Measurements from ENCODE around the gene NDEL1. TPM values are rescaled to one million over a fixed set of nuclear protein-coding genes. Genes with fewer than 3 reads are reported as not detected.
"Not testable (repeated sequence)": the region's sequence is repeated elsewhere in the genome, so short reads cannot be mapped to it uniquely, and the experiment has no call there.

NDEL1 gene, protein sequence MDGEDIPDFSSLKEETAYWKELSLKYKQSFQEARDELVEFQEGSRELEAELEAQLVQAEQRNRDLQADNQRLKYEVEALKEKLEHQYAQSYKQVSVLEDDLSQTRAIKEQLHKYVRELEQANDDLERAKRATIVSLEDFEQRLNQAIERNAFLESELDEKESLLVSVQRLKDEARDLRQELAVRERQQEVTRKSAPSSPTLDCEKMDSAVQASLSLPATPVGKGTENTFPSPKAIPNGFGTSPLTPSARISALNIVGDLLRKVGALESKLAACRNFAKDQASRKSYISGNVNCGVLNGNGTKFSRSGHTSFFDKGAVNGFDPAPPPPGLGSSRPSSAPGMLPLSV
- 10 to 100 TPM in 11 of 12 donors, not detected in 1; 38.3 to 97.3 (median 58.0) TPM for polyA plus RNA-seq (ENCODE audit: insufficient read length in 12 of 12)
- long read RNA-seq, donor 1, transcript NDEL1-204 (1 exons, 3,927 nt) = major isoform, 30 of 181 reads
- long read RNA-seq, donor 1, transcript NDEL1-201 (9 exons, 2,372 nt) = minor isoform, 6 of 181 reads
- long read RNA-seq, donor 1, partial matches to known transcripts = 141 of 181 reads
- long read RNA-seq, donor 1, other reads (novel, unspliced or antisense) = 0 of 181 reads
- long read RNA-seq, donor 2, transcript NDEL1-204 (1 exons, 3,927 nt) = major isoform, 17 of 26 reads
- long read RNA-seq, donor 2, partial matches to known transcripts = 0 of 26 reads
- long read RNA-seq, donor 2, other reads (novel, unspliced or antisense) = 0 of 26 reads
- long read RNA-seq, donor 3, transcript NDEL1-209 (3 exons, 552 nt) = major isoform, 10 of 22 reads
- long read RNA-seq, donor 3, transcript NDEL1-204 (1 exons, 3,927 nt) = minor isoform, 9 of 22 reads
- long read RNA-seq, donor 3, partial matches to known transcripts = 0 of 22 reads
- long read RNA-seq, donor 3, other reads (novel, unspliced or antisense) = 0 of 22 reads
- long read RNA-seq, donor 4, transcript NDEL1-204 (1 exons, 3,927 nt) = major isoform, 8 of 19 reads
- long read RNA-seq, donor 4, partial matches to known transcripts = 5 of 19 reads
- long read RNA-seq, donor 4, other reads (novel, unspliced or antisense) = 0 of 19 reads
- long read RNA-seq, donor 5, transcript NDEL1-203 (10 exons, 1,858 nt) = major isoform, 12 of 27 reads
- long read RNA-seq, donor 5, transcript NDEL1-204 (1 exons, 3,927 nt) = minor isoform, 10 of 27 reads
- long read RNA-seq, donor 5, partial matches to known transcripts = 0 of 27 reads
- long read RNA-seq, donor 5, other reads (novel, unspliced or antisense) = 0 of 27 reads
- long read RNA-seq, donor 6, transcript NDEL1-204 (1 exons, 3,927 nt) = major isoform, 11 of 21 reads
- long read RNA-seq, donor 6, transcript NDEL1-209 (3 exons, 552 nt) = minor isoform, 5 of 21 reads
- long read RNA-seq, donor 6, partial matches to known transcripts = 0 of 21 reads
- long read RNA-seq, donor 6, other reads (novel, unspliced or antisense) = 0 of 21 reads
- long read RNA-seq, donor 7, transcript NDEL1-204 (1 exons, 3,927 nt) = major isoform, 7 of 33 reads
- long read RNA-seq, donor 7, partial matches to known transcripts = 24 of 33 reads
- long read RNA-seq, donor 7, other reads (novel, unspliced or antisense) = 0 of 33 reads
- long read RNA-seq, donor 8, transcript NDEL1-204 (1 exons, 3,927 nt) = major isoform, 11 of 28 reads
- long read RNA-seq, donor 8, partial matches to known transcripts = 11 of 28 reads
- long read RNA-seq, donor 8, other reads (novel, unspliced or antisense) = 0 of 28 reads
- long read RNA-seq, donor 9, transcript NDEL1-204 (1 exons, 3,927 nt) = major isoform, 13 of 51 reads
- long read RNA-seq, donor 9, transcript NDEL1-203 (10 exons, 1,858 nt) = minor isoform, 7 of 51 reads
- long read RNA-seq, donor 9, partial matches to known transcripts = 25 of 51 reads
- long read RNA-seq, donor 9, other reads (novel, unspliced or antisense) = 0 of 51 reads
- long read RNA-seq, donor 10, transcript NDEL1-204 (1 exons, 3,927 nt) = major isoform, 7 of 33 reads
- long read RNA-seq, donor 10, transcript NDEL1-203 (10 exons, 1,858 nt) = major isoform, 7 of 33 reads
- long read RNA-seq, donor 10, partial matches to known transcripts = 15 of 33 reads
- long read RNA-seq, donor 10, other reads (novel, unspliced or antisense) = 0 of 33 reads
- long read RNA-seq, donor 11, transcript NDEL1-203 (10 exons, 1,858 nt) = minor isoform, 5 of 43 reads
- long read RNA-seq, donor 11, transcript NDEL1-201 (9 exons, 2,372 nt) = minor isoform, 7 of 43 reads
- long read RNA-seq, donor 11, transcript NDEL1-204 (1 exons, 3,927 nt) = major isoform, 14 of 43 reads
- long read RNA-seq, donor 11, partial matches to known transcripts = 15 of 43 reads
- long read RNA-seq, donor 11, other reads (novel, unspliced or antisense) = 0 of 43 reads

DNA sequence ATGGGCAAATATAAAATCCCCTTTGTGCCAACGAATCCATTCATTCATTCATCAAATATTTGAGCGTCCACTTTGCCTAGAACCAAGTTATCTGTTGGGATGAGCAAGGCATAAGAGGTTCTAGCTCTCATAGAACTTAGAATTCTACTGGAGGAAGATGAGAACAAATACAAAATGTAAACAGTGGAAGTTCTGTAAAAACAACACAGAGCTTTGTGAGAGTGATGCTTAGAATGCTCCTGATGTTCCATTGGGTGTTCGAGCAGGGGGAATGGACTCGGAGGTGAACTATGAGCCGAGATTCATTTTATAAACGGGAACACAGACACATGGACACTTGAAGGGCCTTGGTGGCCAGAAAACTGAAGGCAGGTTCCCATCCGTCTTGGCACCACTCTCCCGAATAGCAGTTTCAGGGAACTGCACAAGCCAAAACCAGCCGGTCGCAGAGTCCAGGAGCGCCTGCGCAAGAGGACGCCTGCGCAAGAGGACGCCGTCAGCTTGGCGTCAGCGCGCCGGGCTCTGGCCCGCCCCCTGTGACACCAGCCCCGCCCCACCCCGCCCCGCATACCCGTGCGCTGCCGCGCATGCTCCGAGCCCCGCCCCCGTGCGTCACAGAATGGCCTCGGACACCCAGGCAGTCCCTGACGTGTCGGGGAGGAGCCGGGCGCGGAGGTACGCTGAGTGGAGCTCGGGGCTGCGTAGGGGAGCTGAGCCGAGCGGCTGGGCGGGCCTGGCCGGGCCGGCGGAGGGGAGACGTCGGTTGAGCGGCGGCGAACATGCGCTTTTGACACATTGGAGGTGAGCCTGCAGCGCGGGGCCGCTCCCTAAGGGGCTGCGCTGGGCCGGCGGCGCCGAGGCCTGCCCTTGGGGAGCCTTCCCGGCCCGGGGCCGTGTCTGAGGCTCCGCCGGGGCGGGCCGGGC is at the start of gene NDEL1:
TSS of gene NDEL1 (plus strand) at position 640 of the 924 bp plus-strand sequence. CDS start 8,388 bp downstream, outside the sequence.
- DNase-seq = peak; percentile 98

DNA sequence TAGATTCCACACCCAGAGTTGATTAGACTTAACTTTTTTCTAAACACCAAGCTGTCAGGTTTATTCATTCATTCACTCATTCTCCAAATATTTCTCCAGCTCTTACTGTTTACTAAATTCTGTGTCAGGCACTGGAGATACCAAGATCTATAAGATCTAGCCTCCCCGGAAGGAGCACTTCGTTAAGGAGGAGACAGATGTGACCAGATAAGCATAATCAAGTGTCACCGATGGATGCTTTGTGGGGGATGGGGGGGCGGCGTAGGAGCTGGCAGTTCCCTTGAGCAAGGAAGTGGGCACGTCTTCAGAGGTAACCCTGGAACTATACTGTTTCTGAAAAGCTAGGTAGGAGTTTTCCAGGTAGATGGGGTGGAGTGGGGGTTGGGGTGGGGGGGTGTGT is 48.8 kb upstream of the NDEL1 start:
- DNase-seq = no peak

DNA sequence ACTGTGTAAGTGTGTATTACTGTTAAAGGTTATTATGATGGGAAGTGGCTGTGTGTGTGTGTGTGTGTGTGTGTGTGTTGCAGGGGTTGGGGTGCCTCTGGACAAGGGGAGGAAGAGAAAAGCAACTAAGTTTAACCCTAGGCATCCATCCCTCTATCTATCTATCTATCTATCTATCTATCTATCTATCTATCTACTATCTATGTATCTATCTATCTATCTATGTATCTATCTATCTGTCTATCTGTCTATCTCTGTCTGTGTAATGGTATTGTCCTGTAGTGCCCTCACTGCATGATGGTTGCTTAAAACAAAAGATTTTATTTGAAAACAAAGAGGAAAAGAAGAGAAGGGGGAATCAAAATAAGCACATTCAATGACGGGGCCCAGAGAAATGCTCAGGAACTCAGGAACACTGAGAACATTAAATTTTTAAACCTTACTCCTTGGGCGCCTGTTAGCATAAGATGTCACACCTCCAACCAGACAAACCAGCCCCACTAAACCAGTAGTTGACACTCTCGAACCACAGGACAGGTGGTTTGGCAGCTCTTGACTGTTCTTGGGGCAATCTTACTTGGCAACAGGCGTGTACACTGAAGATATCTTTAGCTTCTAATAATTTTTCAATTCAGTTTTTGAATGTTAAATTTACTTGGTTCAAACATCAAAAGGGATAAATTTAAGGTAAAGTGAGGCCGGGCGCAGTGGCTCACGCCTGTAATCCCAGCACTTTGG is 47.6 kb upstream of the NDEL1 start:
- no peak for DNase-seq

DNA sequence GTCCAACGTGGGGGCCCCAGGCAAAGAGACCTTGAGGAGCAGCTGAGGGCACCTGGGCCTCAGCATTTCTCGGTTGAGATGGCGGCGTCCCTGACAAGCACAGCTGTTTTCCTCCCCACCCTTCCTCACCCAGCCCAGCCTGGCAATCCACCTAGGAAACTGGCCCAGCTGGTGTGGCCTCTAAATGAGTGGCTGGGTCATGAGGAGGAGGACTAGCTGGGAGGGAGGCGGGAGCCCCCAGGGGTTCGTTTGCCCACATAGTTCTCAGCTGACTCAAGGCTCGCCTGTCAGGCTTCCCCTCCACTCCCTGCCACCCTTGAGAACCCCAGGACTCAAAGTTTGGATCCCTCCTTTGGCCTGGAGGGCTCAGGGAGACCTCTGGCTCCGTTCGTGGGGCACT is 44.0 kb upstream of the NDEL1 start:
- DNase-seq = no peak

DNA sequence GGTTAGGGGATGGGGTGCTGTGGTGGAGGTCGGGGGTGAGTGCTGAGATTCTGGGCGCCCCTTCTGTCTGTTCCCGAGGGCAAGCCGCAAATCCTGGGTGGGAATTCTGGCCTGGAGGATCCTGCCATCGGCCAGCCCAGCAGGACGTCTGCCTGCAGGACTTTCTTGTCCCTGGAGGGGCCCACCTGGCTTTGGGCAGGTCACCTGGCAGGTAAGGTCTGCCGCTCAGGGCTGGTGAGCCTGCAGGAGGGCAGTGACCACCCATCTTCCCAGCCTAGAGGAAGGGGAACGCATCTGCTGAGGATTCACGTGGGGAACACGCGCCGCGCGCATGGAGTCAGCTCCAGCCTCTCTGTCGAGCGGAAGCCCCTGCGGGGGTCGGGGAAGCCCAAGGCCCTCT is 43.4 kb upstream of the NDEL1 start:
- DNase-seq = no peak

DNA sequence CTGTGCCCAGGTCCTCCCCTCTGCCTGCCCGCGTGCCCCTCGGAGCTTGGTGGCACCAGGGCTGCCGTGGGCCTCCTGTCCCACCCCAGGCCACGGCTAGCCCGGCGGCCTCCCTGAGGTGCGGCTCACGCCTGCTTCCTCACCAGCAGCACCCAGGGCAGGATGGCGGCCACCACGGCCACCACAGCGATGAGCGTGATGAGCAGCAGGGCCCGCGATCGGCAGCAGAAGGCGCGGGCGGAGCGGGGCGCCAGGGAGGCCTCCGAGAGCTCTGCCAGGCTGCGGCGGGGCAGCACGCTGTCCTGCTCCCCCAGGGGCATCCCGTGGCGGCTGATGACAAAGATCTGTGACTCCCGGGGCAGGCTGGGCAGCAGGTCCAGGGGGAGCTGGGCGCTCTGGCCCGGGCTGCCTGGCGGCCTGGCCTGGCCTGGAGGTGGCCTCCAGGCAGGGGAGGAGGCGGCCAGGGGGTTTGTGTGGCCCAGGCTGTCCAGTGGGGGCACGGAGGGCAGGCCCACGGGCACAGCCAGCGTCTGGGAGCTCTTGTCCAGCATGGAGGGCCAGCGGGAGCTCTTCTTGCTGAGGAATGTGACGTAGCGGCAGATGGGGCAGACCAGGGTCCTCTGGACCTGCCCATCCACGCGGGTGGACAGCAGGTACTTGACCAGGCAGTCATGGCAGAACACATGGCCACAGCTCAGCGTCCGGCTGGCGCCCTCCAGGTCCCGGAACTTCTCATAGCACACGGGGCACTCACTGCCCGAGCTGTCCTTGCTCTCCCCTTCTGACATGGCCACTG is 42.8 kb upstream of the NDEL1 start:
- no peak for DNase-seq

DNA sequence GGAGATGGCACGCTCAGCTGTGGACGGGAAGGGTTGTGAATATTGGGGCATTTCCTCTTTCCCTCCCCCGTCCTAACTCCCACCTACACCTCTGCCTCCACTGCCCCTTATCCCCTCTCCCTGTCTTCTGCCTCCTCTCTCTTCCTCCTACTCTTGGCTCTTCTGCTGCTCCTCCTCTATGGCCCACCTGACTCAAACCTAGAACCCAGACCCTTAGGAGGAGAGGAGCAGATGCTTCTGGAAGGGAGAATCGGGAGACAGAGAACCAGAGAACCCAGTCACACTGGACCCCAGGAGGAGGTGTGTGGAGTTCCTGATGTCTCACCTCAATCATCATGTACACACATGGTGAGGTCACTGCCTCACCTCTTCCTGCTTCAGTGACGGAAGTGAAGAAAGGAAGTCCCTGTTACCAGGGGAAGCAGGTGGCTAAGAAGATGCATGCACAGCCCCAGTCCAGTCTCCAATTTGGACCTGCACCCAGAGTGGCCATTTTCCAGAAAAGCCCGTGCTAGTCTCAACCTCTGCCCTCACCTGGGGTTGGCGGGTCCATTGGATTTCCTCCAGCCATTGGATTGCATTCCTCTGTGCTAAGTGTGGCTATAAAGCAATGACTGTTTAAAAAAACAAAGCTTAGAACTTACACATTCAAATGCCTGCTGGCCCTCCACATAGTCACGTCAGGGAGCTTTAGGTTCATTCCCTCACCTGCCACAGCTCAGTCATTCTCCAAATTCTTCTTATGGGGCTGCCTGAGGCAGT is 42.0 kb upstream of the NDEL1 start:
- no peak for DNase-seq

DNA sequence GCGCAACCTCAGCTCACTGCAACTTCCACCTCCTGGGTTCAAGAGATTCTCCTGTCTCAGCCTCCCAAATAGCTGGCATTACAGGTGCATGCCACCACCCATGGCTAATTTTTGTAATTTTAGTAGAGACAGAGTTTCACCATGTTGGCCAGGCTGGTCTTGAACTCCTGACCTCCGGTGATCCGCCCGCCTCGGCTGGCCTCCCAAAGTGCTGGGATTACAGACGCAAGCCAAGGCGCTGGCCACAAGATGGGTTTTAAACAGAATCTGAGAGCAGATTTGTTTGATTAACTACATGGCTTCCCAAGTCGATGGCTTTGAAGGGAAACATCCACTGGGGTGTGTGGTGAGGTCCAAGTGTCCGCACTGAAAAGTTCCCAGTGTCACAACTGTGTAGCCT is 41.2 kb upstream of the NDEL1 start:
- not testable (repeated sequence) for DNase-seq

DNA sequence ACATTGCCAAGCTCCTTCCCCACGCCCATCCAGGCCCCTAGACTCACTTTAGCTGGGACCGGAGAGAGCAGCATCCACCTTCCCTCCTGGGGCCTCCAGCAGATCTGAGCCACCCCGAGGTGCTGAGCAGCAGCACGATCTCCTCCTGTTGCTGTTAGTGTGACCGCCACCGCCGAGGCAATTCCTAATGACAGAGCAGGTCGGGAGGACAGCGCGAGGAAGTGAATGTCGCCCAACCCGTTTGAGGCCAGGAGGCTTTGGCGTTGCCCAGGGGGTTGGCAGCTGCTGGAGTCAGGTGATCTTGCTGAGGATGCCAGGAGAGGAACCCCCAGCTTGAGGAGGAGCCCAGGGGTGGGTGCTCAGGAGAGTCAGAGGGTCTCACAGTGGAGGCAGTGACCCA is 38.0 kb upstream of the NDEL1 start, which contains the start of gene RNF222:
TSS of gene RNF222 (minus strand) at position 192 of the 400 bp plus-strand sequence. CDS start 4,366 bp downstream, outside the sequence.
- no peak for DNase-seq

DNA sequence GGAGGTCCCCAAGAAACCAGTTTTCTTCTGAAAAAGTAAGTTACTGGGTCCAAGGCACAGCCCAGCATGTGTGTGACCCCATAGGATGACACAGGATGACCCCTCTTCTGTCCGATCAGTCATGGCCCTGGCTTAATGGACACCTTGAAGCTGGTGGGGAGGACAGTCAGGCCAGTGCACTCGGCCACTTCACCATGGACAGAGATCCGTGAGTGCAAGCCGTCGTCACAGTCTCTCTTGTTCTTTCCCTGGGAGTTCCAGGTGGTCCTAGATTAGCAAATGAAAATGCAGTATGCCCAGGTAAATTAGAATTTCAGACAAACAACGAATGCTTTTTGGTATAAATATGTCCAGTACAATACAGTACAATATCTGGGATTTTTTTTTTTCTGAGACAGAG is 36.7 kb upstream of the NDEL1 start:
- DNase-seq = no peak

DNA sequence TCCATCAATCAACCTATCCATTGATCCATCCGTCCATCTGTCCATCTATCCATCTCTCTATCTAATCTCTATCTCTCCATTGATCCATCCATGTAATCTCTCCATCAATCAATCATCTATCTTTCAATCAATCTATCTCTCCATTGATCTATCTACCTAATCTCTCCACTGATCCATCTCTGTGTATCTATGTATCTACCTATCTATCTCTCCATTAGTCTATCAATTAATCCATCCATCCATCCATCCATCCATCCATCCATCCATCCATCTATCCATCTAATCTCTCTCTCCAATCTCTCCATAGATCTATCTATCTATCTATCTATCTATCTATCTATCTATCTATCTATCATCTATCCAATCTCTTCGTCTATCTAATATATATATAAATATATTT is 34.6 kb upstream of the NDEL1 start:
- DNase-seq = no peak

DNA sequence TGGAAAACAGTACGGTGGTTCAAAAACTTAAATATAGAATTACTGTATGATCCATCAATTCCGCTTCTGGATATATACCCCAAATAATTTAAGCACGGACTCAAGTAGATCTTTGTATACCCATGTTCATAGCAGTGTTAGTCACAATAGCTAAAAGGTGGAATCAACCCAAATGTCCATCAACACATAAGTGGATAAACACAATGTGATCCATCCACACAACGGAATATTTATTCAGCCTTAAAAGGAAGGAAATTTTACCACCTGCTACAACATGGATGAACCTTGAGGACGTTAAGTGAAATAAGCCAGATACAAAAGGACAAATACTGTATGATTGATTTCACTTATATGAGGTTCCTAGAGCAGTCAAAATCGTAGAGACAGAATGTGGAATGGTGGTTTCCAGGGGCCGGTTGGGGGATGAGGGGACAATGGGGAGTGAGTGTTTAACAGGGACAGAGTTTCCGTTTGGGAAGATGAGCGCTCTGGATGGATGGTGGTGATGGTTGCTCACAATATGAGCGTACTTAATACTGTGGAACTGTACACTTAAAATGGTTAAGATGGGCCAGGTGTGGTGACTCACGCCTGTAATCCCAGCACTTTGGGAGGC is 32.7 kb upstream of the NDEL1 start:
- no peak for DNase-seq

DNA sequence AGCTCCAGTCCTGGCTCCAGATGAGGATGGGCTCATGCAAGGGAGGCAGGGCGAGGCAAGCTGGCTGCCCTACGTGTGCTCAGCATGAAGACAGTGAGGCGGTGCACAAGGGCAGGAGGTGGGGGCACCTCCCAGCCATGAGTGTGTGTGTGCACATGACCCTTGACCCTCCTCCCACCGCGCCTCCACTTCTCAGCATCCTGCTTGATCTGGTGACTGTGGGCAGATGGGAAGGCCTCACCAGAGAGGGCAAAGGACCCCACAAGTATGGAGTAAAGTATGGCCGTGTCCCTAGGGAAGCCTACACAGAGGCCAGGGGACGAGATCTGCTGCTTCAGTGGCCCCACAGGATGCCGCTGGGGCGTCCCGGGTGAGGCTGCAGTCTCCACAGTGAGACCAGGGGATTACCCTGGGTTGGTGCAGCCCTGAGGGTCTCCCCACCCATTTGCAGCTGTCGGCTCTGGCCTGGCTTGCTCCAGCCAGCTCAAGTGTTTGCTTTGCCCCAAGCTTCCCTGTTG is 30.1 kb upstream of the NDEL1 start:
- no peak for DNase-seq

DNA sequence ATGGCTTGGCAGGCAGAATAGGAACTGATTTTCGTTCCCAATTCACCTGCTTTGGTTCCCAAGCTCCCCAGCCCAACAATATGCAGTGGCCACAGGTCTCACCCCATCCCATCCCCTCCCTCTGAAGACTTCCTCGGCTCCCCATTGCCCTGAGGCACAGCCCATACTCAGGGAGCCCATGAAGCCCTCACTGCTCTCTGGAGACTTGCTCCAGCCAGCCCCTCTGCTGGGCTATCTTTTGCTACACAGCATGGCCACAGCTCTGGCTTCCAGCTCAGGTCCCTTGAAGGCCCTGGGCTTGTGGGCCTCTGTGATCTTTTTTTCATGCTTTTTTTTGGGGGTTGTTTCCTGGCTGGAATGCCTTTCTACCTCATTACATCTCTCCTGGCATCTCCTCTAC is 29.5 kb upstream of the NDEL1 start:
- no peak for DNase-seq

DNA sequence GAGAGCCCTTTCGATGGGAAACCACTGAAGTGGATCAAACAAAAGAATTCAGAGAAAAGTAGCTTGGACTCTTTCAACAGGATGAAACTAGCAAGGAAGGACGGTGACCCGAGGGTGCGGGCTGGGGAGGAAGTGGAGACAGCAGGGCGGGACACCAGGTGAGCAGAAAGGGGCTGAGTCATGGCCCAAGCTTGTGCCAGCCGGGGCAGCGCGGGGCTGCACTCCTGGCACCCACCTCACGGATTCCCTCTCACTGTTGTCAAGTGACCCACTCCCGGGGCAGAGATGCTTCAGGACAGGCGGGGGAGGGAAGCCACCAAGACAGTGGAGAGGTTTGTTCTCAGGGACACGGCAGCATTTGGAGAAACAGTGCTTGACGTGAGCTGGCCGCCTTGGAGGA is 27.3 kb upstream of the NDEL1 start:
- no peak for DNase-seq

Data from muscle of arm (tissue), 14 donors.